A673 (cell line): Measurements from ENCODE around the gene EI24. TPM values are rescaled to one million over a fixed set of nuclear protein-coding genes. Genes with fewer than 3 reads are reported as not detected.

Experiments
- BruUV-seq: library from RNA; stranded (reverse); fragments of 400-500 nt; replicated peaks from 2 replicates; lab custom pipeline; 2021; lab: Mats Ljungman, UMichigan
- CTCF ChIA-PET: fragments of 300-600 bp; sonication (Branson Sonifier 250); formaldehyde crosslinking; loops from one replicate; lab custom pipeline; 2022; ENCODE audit warnings: antibody characterized with exemption; lab: Charles Lee
- POLR2A ChIA-PET: fragments of 300-600 bp; sonication (Branson Sonifier 250); formaldehyde crosslinking; loops from one replicate; lab custom pipeline; 2022; ENCODE audit warnings: antibody characterized with exemption; ENCODE audit not compliant: low non-redundant PET; lab: Charles Lee
- DNase-seq: peaks from one replicate; pipeline ENCODE4 v3.0.0-alpha.2; 2015; ENCODE audit warnings: low spot score
- H3K27ac ChIP-seq: fragments of 200-600 bp; sonication (generic); 2 replicates; pipeline ENCODE4 v1.5.1; 2016; ENCODE audit warnings: mixed run types, low read depth, mild to moderate bottlenecking, mixed read lengths, antibody characterized with exemption, low read length; ENCODE audit not compliant: poor library complexity, severe bottlenecking
- H3K27me3 ChIP-seq: fragments of 200-600 bp; sonication (generic); replicated peaks from 2 replicates; pipeline ENCODE4 v1.6.1; 2017; ENCODE audit warnings: mixed run types, low read depth, mild to moderate bottlenecking, mixed read lengths, antibody characterized with exemption, low read length; ENCODE audit not compliant: insufficient read depth, poor library complexity
- H3K36me3 ChIP-seq: fragments of 200-600 bp; sonication (generic); 2 replicates; pipeline ENCODE4 v1.6.1; 2016; ENCODE audit warnings: mixed run types, mild to moderate bottlenecking, mixed read lengths, antibody characterized with exemption, low read length; ENCODE audit not compliant: insufficient read depth, poor library complexity, severe bottlenecking
- H3K4me1 ChIP-seq: fragments of 200-600 bp; sonication (generic); 2 replicates; pipeline ENCODE4 v1.6.1; 2017; ENCODE audit warnings: mixed run types, mild to moderate bottlenecking, mixed read lengths, antibody characterized with exemption, low read length; ENCODE audit not compliant: insufficient read depth, poor library complexity, severe bottlenecking
- H3K4me3 ChIP-seq: fragments of 200-600 bp; sonication (generic); 2 replicates; pipeline ENCODE4 v1.5.1; 2016; ENCODE audit warnings: low read depth, mixed run types, mild to moderate bottlenecking, mixed read lengths, low read length; ENCODE audit not compliant: poor library complexity, severe bottlenecking
- H3K9me3 ChIP-seq: fragments of 200-600 bp; sonication (generic); 2 replicates; pipeline ENCODE4 v1.6.1; 2016; ENCODE audit warnings: mixed run types, low read depth, mild to moderate bottlenecking, mixed read lengths, antibody characterized with exemption, low read length; ENCODE audit not compliant: poor library complexity, severe bottlenecking
- EZH2 ChIP-seq: fragments of 200-600 bp; sonication (generic); IDR thresholded peaks from 2 replicates; pipeline ENCODE4 v1.6.1; 2017; ENCODE audit warnings: borderline replicate concordance, low read depth, mild to moderate bottlenecking, mixed read lengths, antibody characterized with exemption, low read length; ENCODE audit not compliant: poor library complexity, severe bottlenecking
- intact Hi-C: fragments of 100-400 bp; cut with micrococcal nuclease; formaldehyde crosslinking; loops from one replicate; pipeline ENCODE4 v1.10.0; 2022; ENCODE audit not compliant: unreplicated experiment
- total RNA-seq: library from RNA; stranded (reverse); gene quantifications from 2 replicates; pipeline ENCODE4 v1.2.3, GENCODE V29; 2021
- TF ChIP-seq, protein P1 (sequence below): fragments of 300-800, 200-600 bp; sonication (generic); conservative IDR thresholded peaks from 2 replicates; pipeline ENCODE4 v1.5.1; 2017; ENCODE audit warnings: low read depth, mild to moderate bottlenecking, antibody characterized with exemption, low read length, moderate library complexity, mixed read lengths

The EI24 gene
- total RNA-seq, 1 experiment from 2014 or later: 161 TPM

DNA sequence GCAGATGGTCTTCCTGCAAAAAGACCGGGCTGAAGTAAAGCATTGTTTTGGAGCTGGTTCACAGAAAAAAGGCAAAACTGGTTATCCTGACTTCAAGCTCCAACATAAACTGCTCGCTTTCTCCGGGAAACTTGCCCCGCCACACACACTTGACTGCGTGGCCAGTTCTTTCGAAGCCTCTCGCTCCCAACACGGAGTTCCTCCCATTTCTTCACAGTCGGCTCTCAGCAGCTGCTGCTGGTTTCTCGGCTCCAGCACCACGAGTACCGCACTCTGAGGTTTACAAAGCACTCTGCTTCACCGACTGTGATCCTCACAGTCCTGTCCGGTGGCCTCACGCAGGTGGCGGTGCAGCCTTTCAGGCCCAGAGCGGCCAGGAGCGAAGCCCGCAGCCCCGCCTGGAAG is 56.0 kb downstream of the EI24 start:
- intact Hi-C loops: loop anchor here (1.0 kb wide), 1 partner anchor 33 kb away; the partner anchor contains the start of gene STT3A
- Histone ChIP-seq H3K4me3 (peak overlapping the region; percentile 59), H3K36me3 (peaks cover 47% of the 10 kb centered on the region), H3K4me1 (peaks cover 19% of the 10 kb centered on the region), H3K27me3 (no peaks in the 10 kb centered on the region), H3K27ac (peak overlapping the region; percentile 90), H3K9me3 (no peaks in the 10 kb centered on the region)
- no peak for DNase-seq
- BruUV-seq: TSS peak; percentile 92
- ChIA-PET CTCF (no interaction called here), POLR2A (no interaction called here)
- TF ChIP-seq, protein P1, sequence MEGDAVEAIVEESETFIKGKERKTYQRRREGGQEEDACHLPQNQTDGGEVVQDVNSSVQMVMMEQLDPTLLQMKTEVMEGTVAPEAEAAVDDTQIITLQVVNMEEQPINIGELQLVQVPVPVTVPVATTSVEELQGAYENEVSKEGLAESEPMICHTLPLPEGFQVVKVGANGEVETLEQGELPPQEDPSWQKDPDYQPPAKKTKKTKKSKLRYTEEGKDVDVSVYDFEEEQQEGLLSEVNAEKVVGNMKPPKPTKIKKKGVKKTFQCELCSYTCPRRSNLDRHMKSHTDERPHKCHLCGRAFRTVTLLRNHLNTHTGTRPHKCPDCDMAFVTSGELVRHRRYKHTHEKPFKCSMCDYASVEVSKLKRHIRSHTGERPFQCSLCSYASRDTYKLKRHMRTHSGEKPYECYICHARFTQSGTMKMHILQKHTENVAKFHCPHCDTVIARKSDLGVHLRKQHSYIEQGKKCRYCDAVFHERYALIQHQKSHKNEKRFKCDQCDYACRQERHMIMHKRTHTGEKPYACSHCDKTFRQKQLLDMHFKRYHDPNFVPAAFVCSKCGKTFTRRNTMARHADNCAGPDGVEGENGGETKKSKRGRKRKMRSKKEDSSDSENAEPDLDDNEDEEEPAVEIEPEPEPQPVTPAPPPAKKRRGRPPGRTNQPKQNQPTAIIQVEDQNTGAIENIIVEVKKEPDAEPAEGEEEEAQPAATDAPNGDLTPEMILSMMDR: no peak
- TF ChIP-seq EZH2: no peak

DNA sequence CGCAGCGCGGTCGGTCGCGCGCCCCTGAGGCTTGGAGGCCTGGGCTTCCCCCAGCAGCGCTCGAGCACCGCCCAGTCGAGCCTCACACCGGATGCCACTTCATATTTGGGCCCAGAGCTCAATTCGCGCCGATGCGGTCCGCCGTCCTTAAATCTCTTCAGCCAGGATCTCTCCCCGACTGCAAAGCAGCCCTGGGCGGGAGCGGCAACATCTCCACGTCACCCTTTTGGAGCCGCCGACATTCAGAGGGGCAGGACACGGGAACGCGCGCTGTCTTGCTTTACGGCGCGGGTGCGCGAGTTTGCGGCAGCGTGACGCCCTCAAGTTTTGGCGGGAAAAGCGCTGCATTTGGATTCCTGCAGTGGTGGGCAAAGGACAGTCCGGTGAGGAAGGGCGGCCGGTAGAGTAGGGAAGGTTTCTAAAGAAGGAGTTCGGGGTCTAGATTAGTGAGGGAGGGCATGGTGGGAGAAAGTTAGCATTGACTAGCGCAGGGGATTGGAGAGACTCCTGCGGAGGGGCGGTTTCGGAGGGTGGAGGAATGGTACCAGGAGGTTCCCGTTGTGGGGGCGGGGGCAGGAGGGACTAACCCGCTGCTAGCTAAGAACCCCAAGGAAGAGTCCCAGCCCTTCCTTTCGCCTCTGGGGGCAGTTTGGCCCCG is 56.5 kb downstream of the EI24 start:
- TF ChIP-seq, protein P1: no peak
- TF ChIP-seq EZH2: no peak
- Histone ChIP-seq H3K4me1 (peaks cover 19% of the 10 kb centered on the region), H3K27me3 (no peaks in the 10 kb centered on the region), H3K9me3 (no peaks in the 10 kb centered on the region), H3K4me3 (peak overlapping the region; percentile 59), H3K27ac (peak overlapping the region; percentile 90), H3K36me3 (peaks cover 47% of the 10 kb centered on the region)
- BruUV-seq: no TSS peak
- intact Hi-C loops: loop anchor here (1.0 to 2.0 kb wide), 3 partner anchors 33 to 262 kb away; partner anchors contain the start of genes HYLS1 and STT3A
- ChIA-PET POLR2A (no interaction called here), CTCF (no interaction called here)
- peak; percentile 97 for DNase-seq

- intact Hi-C loops: loop anchor here (1.0 to 2.0 kb wide), 2 partner anchors 248 to 261 kb away; partner anchors contain the start of gene HYLS1
Measured at GRCh38 chr11:125626288-125626950, 57.1 kb downstream of the EI24 start.

More at GRCh38 chr11:125626288-125626950, 57.1 kb downstream of the EI24 start:
- DNase-seq: peak; percentile 98
- TF ChIP-seq EZH2: no peak
- TF ChIP-seq, protein P1: peak; percentile 55
- TSS peak; percentile 48 for BruUV-seq
- no peaks in the 10 kb centered on the region for H3K27me3 ChIP-seq
- peaks cover 46% of the 10 kb centered on the region for H3K36me3 ChIP-seq
- ChIA-PET POLR2A (interaction anchor here (0.7 kb wide), 1 partner anchor 16 kb away, joined by 5 read pairs; no protein-coding TSS in a partner anchor), CTCF (no interaction called here)
- H3K4me1 ChIP-seq: peaks cover 19% of the 10 kb centered on the region
- H3K4me3 ChIP-seq: peak overlapping the region; percentile 59
- peak overlapping the region; percentile 90 for H3K27ac ChIP-seq
- H3K9me3 ChIP-seq: no peaks in the 10 kb centered on the region
